Gastroesophageal sphincter (tissue), 4 donors: ENCODE results near the gene ARRDC4. TPM values are rescaled to one million over a fixed set of nuclear protein-coding genes. Genes with fewer than 3 reads are reported as not detected.

ENCODE experiments used
- ATAC-seq: fragments of 150-250 bp; one replicate; pipeline ENCODE4 v1.9.1; 2016; ENCODE audit warnings: mild to moderate bottlenecking, moderate library complexity
- H3K27ac ChIP-seq, 4 donors: fragments of 200-600 bp; sonication (generic) in 3 of 4; 1 replicate in 3 of 4; 2 replicates in 1 of 4; pipeline ENCODE4 v1.5.1; 2016 to 2019
- H3K27me3 ChIP-seq: fragments of 200-600 bp; sonication (generic); one replicate; pipeline ENCODE4 v1.5.1; 2019
- H3K36me3 ChIP-seq, 2 donors: fragments of 200-600 bp; sonication (generic); one replicate each; pipeline ENCODE4 v1.5.1; 2019; ENCODE audit warnings: control low read depth in 1 of 2
- H3K4me1 ChIP-seq, 3 donors: fragments of 200-600 bp; sonication (generic); 1 replicate in 2 of 3; 2 replicates in 1 of 3; pipeline ENCODE4 v1.5.1; 2016 to 2019; ENCODE audit warnings: control low read depth in 2 of 3
- H3K4me3 ChIP-seq, 2 donors: fragments of 200-600 bp; sonication (generic); one replicate each; pipeline ENCODE4 v1.5.1; 2019; ENCODE audit warnings: mild to moderate bottlenecking in 1 of 2, moderate library complexity in 1 of 2
- H3K9me3 ChIP-seq, 3 donors: fragments of 200-600 bp; sonication (generic); one replicate each; pipeline ENCODE4 v1.5.1; 2017 to 2019; ENCODE audit warnings: control low read depth in 2 of 3
- EP300 ChIP-seq: sonication (generic); formaldehyde crosslinking; IDR thresholded peaks from one replicate; pipeline ENCODE4 v1.6.1; 2017; ENCODE audit warnings: antibody characterized with exemption, mild to moderate bottlenecking
- POLR2A ChIP-seq, 2 donors: fragments of 450-650 bp; IDR thresholded peaks; one replicate each; pipeline ENCODE4 v1.6.1; 2017; ENCODE audit warnings: antibody characterized with exemption in 2 of 2, mild to moderate bottlenecking in 2 of 2, moderate library complexity in 1 of 2
- POLR2AphosphoS5 ChIP-seq: sonication (generic); formaldehyde crosslinking; IDR thresholded peaks from one replicate; pipeline ENCODE4 v1.6.1; 2017; ENCODE audit warnings: antibody characterized with exemption
- WGBS, 2 donors: methylation state at CpG; one replicate each; pipeline ENCODE4 v1.1.5; 2018; ENCODE audit warnings: low coverage in 1 of 2; 5-methylcytosine and 5-hydroxymethylcytosine counted together
- total RNA-seq, 4 donors: library from RNA; depleted of rRNA; stranded (reverse); fragments of >200 nt; gene quantifications; one replicate each; pipeline ENCODE4 v1.1.0, GENCODE V29; 2016
- TF ChIP-seq, protein P1 (sequence below), 4 experiments: fragments of 200-600 bp in 2 of 4; fragments of 450-650 bp in 2 of 4; sonication (generic) in 1 of 4; IDR thresholded peaks; one replicate each; pipeline ENCODE4 v1.5.1; 2017 to 2019; ENCODE audit warnings: antibody characterized with exemption in 4 of 4, mild to moderate bottlenecking in 2 of 4, moderate library complexity in 2 of 4

ARRDC4 gene
- total RNA-seq, 4 donors from 2014 or later: 49.5 to 176 (median 116) TPM

DNA sequence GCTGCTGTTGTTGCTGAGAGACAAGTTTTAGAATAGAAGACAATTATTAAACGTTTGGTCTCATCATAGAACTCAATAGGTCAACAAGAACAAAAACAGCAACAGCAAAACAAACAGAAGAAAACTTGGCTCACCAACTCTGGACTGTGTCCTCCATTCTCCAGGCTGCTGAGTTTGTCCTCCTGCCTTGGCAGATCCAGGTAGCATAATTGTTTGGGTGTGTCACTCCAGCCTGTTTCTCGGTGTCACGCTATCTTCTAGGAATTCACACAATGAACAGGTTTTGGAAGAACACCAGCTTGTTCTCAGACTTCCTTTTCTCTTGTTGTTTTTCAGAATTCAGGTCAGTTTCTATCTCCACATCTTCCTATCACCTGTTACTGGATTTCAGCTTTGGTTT, 34.7 kb downstream of the ARRDC4 start:
- no peak overlapping the region for H3K27ac ChIP-seq
- H3K4me3 ChIP-seq: no peak overlapping the region
- 78 to 79% methylated on average over 3 of the region's 3 CpGs for WGBS, 2 donors
- no peaks in the 10 kb centered on the region for H3K27me3 ChIP-seq
- H3K9me3 ChIP-seq: no peaks in the 10 kb centered on the region
- no peak for ATAC-seq
- no peaks in the 10 kb centered on the region for H3K4me1 ChIP-seq
- TF ChIP-seq POLR2AphosphoS5: no peak
- TF ChIP-seq, protein P1, sequence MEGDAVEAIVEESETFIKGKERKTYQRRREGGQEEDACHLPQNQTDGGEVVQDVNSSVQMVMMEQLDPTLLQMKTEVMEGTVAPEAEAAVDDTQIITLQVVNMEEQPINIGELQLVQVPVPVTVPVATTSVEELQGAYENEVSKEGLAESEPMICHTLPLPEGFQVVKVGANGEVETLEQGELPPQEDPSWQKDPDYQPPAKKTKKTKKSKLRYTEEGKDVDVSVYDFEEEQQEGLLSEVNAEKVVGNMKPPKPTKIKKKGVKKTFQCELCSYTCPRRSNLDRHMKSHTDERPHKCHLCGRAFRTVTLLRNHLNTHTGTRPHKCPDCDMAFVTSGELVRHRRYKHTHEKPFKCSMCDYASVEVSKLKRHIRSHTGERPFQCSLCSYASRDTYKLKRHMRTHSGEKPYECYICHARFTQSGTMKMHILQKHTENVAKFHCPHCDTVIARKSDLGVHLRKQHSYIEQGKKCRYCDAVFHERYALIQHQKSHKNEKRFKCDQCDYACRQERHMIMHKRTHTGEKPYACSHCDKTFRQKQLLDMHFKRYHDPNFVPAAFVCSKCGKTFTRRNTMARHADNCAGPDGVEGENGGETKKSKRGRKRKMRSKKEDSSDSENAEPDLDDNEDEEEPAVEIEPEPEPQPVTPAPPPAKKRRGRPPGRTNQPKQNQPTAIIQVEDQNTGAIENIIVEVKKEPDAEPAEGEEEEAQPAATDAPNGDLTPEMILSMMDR (IDR thresholded peaks at IDR 0.05): no peak
- TF ChIP-seq POLR2A (IDR thresholded peaks at IDR 0.05): no peak
- no peak for TF ChIP-seq EP300
- H3K36me3 ChIP-seq: no peaks in the 10 kb centered on the region

- Histone ChIP-seq H3K27ac (no peak overlapping the region), H3K27me3 (no peaks in the 10 kb centered on the region), H3K4me3 (no peak overlapping the region), H3K4me1 (no peaks in the 10 kb centered on the region), H3K9me3 (no peaks in the 10 kb centered on the region), H3K36me3 (no peaks in the 10 kb centered on the region)
- no peak for ATAC-seq
- 30 to 34% methylated on average over 5 of the region's 5 CpGs for WGBS, 2 donors
- TF ChIP-seq POLR2AphosphoS5 (no peak), EP300 (no peak), POLR2A (IDR thresholded peaks at IDR 0.05) (no peak)
- TF ChIP-seq, protein P1 (IDR thresholded peaks at IDR 0.05): peak in 3 of 4 experiments; percentile 32 to 47 (median 37)
Measured at GRCh38 chr15:97995881-97996603, 35.5 kb downstream of the ARRDC4 start.

- no peak overlapping the region for H3K27ac ChIP-seq
- WGBS, 2 donors: 56 to 64% methylated on average over 3 to 4 of the region's 5 CpGs
- H3K4me3 ChIP-seq: no peak overlapping the region
- no peaks in the 10 kb centered on the region for H3K36me3 ChIP-seq
- H3K27me3 ChIP-seq: no peaks in the 10 kb centered on the region
- TF ChIP-seq POLR2A (IDR thresholded peaks at IDR 0.05): no peak
- TF ChIP-seq, protein P1 (IDR thresholded peaks at IDR 0.05): no peak
- TF ChIP-seq EP300: no peak
- no peak for TF ChIP-seq POLR2AphosphoS5
- peaks cover 0 to 2% (median 0%) of the 10 kb centered on the region in 3 donors for H3K4me1 ChIP-seq
- ATAC-seq: no peak
- no peaks in the 10 kb centered on the region for H3K9me3 ChIP-seq
Measured at GRCh38 chr15:97998307-97999071, 38.0 kb downstream of the ARRDC4 start.

- no peak for ATAC-seq
- 85 to 90% methylated on average over 6 to 11 of the region's 11 CpGs for WGBS, 2 donors
Measured at GRCh38 chr15:98000249-98001203, 40.0 kb downstream of the ARRDC4 start.

More at GRCh38 chr15:98000249-98001203, 40.0 kb downstream of the ARRDC4 start:
- Histone ChIP-seq H3K4me1 (peaks cover 0 to 12% (median 0%) of the 10 kb centered on the region in 3 donors), H3K27me3 (no peaks in the 10 kb centered on the region), H3K9me3 (no peaks in the 10 kb centered on the region), H3K4me3 (no peak overlapping the region), H3K36me3 (no peaks in the 10 kb centered on the region), H3K27ac (no peak overlapping the region)
- TF ChIP-seq POLR2AphosphoS5 (no peak), POLR2A (IDR thresholded peaks at IDR 0.05) (no peak), EP300 (no peak)
- TF ChIP-seq, protein P1 (IDR thresholded peaks at IDR 0.05): no peak
